Spleen (tissue), 7 donors: ENCODE results near the gene EHMT1.

Experiments
- POLR2A ChIP-seq, 3 donors: fragments of 450-650 bp; IDR thresholded peaks; one replicate each; pipeline ENCODE4 v1.5.1; 2017; ENCODE audit warnings: antibody characterized with exemption in 3 of 3, mild to moderate bottlenecking in 1 of 3
- POLR2AphosphoS5 ChIP-seq, 3 donors: sonication (generic); formaldehyde crosslinking; IDR thresholded peaks; one replicate each; pipeline ENCODE4 v1.5.1; 2017; ENCODE audit warnings: antibody characterized with exemption in 3 of 3
- TF ChIP-seq, protein P1 (sequence below), 11 experiments: fragments of 200-600 bp in 7 of 11; fragments of 450-650 bp in 4 of 11; sonication (generic) in 4 of 11; IDR thresholded peaks in 8 of 11; conservative IDR thresholded peaks in 3 of 11; 1 replicate in 7 of 11; 2 replicates in 4 of 11; pipeline versions ENCODE4 v1.4.0 to v1.8.0; 2016 to 2021; ENCODE audit warnings: antibody characterized with exemption in 11 of 11, inconsistent platforms in 4 of 11, mild to moderate bottlenecking in 1 of 11
- donor health status: DM: no; HTN: no; CAD: no; lungs with moderate emphysema.
- donor health status: DM: no; HTN: no; CAD: no.
- donor health status: DM: no; HTN: no; CAD: no.

DNA sequence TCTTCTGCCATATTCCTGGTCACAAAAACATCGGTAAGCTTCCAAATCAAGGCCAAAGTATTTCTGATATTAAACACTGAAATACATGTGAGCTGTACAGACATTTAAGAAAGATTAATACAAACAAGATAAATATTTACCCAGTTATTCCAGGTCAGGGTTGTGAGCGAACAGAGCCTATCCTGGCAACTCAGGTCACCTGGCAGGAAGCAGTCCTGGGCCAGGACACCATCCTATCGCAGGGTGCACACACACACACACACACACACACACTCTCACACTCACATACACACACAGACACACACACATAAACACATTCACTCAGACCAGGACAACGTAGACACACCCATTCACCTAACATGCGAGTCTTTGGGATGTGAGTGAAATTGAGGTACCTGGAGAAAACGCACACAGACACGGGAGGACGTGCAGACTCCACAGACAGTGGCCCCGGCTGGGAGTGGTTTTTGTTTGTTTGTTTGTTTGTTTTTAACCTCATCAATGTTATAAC, 176.4 kb downstream of the EHMT1 start:
- TF ChIP-seq, protein P1, sequence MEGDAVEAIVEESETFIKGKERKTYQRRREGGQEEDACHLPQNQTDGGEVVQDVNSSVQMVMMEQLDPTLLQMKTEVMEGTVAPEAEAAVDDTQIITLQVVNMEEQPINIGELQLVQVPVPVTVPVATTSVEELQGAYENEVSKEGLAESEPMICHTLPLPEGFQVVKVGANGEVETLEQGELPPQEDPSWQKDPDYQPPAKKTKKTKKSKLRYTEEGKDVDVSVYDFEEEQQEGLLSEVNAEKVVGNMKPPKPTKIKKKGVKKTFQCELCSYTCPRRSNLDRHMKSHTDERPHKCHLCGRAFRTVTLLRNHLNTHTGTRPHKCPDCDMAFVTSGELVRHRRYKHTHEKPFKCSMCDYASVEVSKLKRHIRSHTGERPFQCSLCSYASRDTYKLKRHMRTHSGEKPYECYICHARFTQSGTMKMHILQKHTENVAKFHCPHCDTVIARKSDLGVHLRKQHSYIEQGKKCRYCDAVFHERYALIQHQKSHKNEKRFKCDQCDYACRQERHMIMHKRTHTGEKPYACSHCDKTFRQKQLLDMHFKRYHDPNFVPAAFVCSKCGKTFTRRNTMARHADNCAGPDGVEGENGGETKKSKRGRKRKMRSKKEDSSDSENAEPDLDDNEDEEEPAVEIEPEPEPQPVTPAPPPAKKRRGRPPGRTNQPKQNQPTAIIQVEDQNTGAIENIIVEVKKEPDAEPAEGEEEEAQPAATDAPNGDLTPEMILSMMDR (IDR thresholded peaks at IDR 0.05 in 8 of 11, conservative IDR thresholded peaks at IDR 0.05 in 3 of 11): no peak
- no peak for TF ChIP-seq POLR2A (IDR thresholded peaks at IDR 0.05)
- no peak for TF ChIP-seq POLR2AphosphoS5 (IDR thresholded peaks at IDR 0.05)
